Epidermal melanocyte (primary cell): ENCODE results near the gene C2orf42.
"Not testable (repeated sequence)": the region's sequence is repeated elsewhere in the genome, so short reads cannot be mapped to it uniquely, and the experiment has no call there.

Experiments
- DNase-seq: peaks from one replicate; pipeline ENCODE4 v3.0.0; 2011; ENCODE audit warnings: low spot score; ENCODE audit not compliant: insufficient read length

The C2orf42 gene

DNA sequence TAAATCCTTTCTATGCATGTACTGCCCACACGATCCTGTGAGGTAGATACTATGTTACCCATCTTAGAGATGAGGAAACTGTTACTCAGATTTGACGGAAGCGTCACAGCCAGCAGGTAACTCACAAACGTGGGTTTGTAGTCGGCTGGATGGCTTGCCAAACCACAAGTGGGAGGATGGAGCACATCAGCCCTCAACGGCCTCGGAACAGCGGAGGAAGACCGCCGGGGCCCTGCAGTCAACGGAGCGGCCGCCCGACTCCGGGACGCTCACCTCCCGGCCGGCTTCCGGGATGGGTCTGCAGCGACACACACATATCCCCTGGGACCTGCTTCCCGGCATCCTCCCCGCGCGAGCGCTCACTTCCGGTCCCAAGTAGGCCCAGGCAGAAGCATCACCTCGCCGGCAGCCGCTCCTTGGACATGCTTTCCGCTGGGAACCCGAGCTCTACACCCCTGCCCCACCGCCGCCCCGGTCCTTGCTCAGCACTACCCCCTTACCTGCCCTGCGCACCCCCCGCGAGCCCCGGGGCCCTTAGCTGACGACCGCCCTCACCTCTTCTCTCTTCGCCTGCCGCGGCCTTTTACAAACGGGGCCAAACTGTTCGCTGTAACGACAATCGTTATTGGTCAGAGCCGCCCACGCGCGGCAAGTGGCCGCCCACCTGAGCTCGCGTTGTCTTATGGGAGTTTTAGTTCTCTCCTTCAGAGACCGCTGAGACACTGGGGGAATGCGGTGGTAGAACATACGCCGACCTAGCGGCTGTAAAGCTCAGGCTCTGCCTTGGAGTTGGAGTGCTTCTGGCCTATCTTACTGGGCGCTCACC is at the start of gene C2orf42:
Gene C2orf42, minus strand, starts transcription at position 602 of the 826 bp plus-strand sequence. CDS start 9,034 bp downstream, outside the sequence.
- peak; percentile 98 for DNase-seq

DNA sequence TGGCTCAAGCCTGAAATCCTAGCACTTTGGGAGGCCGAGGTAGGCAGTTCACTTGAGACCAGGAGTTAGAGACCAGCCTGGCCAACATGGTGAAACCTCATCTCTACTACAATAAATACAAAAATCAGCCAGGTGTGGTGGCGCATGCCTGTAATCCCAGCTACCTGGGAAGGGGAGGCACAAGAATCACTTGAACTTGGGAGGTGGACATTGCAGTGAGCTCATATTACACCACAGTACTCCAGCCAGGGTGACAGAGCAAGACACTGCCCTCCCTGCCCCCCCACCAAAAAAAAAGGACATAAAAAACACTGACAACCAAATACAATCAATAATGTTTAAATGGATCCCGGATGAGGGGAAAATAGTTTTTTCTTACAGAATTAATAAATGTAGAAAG is 49.8 kb upstream of the C2orf42 start:
- no peak for DNase-seq

- DNase-seq: no peak
These were observed 43.1 kb upstream of the C2orf42 start for GRCh38 chr2:70233926-70234325.

GRCh38 chr2:70226781-70227180 is 36.0 kb upstream of the C2orf42 start:
- no peak for DNase-seq

DNA sequence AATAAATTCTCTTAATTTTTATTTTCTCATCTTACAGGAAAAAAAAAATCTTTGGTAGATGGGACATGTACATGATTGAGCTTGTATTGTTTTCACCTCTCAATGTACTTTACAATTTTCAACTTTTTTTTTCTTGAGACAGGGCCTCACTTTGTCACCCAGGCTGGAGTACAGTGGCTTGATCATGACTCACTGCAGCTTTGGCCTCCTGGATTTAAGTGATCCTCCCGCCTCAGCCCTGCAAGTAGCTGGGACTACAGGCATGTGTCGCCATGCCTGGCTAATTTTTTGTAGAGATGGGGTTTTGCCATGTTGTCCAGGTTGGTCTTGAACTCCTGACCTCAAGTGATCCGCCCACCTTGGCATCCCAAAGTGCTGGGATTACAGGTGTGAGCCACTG is 32.5 kb upstream of the C2orf42 start:
- not testable (repeated sequence) for DNase-seq

DNA sequence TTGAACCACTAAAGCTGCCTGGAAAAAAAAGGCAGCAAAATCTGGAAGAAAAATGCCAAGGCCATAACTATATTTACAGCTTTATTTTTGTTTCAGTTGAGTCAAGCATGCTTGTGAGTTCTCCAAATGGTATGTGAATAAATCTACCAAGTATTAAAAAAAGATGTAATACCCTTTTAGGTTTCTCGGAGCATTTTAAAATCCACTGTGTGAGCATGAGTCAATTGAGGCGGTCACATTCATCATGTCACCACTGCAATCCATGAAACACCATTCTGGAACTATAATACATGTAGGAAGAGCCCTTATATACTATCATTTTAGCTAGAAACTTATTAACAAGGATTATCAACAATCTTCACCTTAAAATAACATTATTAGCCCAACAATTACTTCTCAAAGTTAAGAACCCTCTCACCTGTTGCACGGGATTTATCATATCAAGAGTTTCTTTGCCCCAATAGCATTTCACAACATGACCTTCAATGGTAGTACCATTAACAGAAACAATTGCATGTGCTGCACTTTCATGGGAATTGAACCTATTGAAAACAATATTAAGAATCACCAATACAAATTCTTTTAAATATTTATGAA is 24.2 kb upstream of the C2orf42 start:
- DNase-seq: no peak

DNA sequence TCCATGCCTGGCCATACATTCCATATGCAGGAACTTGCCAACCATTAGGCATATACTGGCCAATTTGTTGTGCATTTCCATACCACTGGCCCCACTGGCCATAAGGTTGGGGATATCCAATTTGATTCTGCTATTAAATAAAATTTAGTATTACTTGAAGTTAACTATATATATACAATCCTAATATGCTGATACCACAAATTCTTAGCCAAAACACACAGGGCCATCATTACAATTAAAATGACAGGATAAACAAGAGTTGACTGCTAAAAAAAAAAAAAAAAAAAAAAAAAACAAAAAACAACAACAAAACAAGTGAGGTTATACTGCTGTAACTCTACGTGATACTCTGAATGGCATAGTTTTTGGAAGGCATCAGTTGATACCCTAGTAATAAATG is 23.5 kb upstream of the C2orf42 start:
- DNase-seq: no peak

DNA sequence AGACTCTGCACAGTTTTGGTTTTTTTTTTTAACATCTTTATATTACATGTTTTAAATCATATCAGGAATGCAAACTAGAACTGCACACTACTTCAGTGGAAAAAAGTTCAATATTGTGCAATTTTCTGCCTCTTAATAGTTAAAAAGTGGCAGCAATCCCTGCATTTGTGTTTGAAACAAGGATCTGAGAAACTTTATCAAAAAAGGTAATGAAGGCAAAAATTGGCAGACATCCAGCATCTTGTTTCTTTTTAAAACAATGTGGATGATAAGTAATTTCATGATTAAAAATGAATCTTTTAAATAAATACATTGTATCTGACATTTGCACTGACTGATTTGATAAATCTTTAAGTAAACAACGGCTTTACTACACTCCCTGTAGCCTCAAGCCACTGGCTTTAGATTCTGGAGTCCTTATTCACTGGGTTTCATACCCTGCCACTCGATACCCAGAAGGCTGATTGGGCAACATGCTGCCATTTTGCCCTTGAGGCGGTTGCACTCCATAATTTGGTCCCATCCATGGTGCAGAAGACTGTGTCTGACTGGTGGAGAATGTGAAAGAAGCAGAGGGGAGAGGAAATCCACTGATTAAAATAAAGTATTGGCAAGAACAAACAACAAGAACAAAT is 21.6 kb upstream of the C2orf42 start:
- DNase-seq: no peak

DNA sequence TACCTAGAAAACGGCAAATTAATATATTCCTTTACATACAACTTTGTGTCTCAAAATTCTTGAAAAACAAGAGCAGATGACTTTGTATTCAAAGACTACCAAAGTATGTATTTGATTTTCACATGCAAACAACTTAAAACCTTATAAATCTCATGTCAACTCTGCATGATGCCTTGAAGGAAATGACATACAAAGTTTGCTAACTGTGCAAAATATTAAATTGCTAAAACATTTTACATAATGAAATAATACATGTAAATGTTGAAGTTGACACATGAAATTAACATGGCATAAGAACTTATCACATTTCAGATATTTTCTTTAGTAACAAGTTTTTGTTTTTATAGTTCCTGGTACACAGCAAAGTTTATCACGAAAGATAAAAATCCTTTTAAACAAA is 20.8 kb upstream of the C2orf42 start:
- no peak for DNase-seq

DNA sequence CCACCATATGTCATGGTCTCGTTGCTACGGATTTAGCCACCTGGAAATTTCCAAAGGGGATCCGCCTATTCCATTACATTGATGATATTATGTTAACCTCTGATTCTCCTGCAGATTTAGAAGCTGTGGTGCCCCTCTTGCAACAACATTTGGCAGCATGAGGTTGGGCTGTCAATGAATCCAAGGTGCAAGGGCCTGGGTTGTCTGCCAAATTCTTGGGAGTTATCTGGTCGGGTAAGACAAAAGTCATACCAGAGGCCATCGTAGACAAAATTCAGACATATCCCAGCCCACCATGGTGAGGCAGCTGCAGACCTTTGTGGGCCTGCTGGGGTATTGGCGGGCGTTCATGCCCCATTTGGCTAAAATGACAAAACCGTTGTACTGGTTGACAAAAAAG is 13.6 kb upstream of the C2orf42 start:
- DNase-seq: no peak

- DNase-seq: no peak
These were observed 12.3 kb upstream of the C2orf42 start for GRCh38 chr2:70203086-70203485.

DNA sequence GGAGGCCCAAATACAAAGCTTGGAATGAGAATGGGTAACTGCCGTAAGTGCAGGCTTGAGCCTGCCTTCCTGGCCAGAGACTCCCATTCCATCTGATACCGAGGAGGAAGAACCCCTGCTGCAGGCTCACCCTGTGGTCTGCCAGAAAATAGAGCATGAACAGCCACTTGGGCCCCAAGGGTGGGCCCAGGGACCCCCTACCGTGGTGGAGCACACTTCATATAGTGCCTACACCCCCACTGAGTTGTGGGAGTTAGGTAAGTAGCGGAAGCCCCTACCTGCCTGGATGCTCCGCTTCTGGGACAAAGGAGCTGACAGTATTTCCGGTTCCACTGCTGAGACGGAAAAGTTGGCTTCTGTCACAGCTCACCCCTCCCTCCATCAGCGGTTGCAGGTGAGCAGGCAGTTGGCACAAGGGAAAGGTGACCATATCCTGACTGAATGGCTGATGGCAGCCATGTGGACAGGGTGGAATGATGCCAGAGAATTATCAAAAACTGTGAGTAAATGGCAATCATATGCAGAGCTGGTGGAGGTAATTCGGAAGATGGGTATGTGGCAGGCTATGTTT is 11.5 kb upstream of the C2orf42 start:
- DNase-seq: no peak

DNA sequence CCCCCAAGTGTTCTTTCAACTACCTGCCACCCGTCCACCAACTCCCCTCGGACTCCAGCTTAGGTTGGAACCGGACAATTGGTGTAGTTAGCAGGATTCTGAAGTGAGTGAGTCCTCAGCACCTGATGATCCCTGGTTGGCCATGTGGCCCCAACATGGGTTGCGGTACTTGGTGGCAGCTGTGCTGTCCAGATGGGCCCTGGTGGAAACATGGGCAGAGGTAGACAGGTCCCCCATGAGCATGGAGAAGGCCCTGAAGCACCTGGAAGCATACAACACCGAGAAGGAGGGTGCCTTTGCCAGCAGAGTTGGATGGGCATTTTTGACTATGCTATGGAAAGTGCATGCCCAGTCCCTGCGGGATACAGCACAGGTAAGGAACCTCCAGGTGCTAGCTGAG is 11.0 kb upstream of the C2orf42 start:
- DNase-seq: no peak

DNA sequence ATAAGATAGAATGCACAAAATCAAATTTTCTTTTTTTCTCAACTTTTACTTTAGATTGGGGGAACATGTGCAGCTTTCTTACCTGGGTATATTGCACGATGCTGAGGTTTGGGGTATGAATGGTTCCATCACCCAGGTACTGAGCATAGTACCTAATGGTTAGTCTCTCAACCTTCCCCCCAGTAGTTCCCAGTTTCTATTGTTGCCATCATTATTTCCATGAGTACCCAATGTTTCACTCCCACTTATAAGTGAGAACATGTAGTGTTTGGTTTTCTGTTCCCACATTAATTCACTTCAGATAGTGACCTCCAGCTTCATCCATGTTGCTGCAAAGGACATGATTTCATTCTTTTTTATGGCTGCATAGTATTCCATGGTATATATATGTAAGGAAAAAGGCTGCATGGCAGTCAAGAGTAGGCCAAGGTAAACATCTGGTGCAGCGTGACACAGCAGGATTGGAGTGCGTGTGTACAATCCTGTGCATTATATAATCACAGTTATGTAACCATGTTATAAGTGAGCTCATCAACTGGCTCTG is 10.5 kb upstream of the C2orf42 start:
- DNase-seq: no peak

DNA sequence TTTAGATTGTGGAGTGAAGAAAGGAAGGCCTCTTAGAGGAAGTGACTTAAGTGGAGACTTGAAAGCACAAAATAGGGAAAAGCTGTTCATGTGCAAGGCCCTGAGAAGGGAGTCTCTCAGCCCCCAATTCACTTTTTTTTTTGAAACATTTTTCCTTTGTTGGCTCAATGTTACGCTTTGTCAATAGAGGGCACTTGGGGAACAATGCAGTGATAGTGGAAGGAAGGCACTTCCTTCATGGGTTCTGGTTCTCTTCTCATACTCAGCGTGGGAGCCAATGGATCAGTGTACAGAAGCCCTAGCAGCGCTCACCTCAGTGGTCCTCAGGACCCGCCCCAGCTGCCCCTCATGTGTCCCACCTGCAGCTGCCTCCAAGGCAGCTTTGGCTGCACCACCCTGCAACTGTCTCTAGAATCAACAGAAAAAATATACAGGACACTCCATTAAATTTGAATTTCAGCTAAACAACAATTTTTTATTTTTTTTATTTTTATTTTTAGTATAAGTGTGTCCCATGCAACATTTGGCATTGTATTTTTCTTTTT is 8.6 kb upstream of the C2orf42 start:
- no peak for DNase-seq

GRCh38 chr2:70192516-70192915 is 1.7 kb upstream of the C2orf42 start:
- DNase-seq: no peak

DNA sequence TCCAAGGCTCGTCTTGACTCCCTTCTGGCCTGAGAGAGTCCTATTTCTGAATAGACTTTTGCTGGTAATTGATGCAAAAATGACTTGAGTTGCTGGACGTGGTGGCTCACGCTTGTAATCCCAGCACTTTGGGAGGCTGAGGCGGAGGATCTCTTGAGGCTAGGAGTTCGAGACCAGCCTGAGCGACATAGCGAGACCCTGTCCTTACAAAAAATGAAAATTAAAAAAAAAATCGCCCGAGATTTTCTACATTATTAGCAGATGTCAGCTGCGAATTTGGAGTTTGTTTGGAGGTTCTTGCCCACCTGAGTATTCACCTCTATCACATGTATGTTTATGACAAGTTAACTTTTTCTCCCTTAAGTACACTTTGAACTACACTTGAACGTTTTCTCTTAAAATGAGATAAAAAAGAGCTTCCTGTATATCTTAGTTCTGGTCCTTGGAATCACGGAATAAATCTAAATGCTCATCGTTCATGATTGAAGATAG is 471 bp upstream of the C2orf42 start:
- no peak for DNase-seq

DNA sequence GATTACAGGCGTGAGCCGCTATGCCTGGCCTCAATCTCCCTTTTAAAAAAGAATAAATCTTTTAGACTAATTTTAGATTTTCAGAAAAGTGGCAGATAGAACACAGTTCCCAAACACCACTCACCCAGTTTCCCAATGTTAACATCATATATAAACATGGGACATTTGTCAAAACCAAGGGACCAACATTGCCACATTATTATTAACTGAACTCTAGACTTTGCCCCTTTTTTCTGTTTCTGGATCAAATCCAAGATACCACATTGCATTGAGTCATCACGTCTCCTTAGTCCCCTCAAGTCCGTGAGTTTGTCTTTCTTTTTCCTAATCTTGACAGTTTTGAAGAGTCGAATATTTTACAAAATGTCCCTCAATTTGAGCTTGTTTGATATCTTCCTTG is 2.4 kb downstream of the C2orf42 start:
- DNase-seq: no peak

DNA sequence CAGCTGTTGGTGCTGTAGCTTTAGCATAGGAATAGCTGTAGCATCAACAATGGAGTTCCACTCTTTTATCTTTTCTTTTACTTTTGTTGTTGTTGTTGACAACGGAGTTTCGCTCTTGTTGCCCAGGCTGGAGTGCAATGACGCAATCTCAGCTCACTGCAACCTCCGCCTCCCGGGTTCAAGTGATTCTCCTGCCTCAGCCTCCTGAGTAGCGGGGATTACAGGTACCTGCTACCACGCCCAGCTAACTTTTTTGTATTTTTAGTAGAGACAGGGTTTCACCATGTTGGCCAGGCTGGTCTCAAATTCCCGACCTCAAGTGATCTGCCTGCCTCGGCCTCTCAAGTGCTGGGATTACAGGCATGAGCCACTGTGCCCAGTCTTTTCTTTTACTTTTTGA is 3.6 kb downstream of the C2orf42 start:
- DNase-seq: not testable (repeated sequence)

DNA sequence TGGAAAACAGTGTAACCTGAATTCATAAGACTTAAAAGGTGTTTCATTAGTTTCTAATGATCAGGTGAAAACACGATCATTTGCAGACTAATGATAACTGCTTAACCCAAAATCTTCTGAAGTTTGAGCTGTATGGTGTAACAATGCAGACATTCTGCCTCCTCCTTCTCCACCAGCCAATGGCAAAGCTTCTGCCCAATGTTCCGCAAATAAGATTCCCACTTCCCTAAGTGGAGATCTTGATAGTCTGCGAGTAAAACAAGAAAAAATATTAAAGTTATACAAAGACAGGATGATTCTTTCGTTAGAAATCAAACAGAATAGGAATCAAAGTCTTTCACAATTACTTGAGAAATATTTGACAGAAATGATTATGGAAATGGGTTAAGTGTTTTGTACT is 8.1 kb downstream of the C2orf42 start:
- DNase-seq: no peak

DNA sequence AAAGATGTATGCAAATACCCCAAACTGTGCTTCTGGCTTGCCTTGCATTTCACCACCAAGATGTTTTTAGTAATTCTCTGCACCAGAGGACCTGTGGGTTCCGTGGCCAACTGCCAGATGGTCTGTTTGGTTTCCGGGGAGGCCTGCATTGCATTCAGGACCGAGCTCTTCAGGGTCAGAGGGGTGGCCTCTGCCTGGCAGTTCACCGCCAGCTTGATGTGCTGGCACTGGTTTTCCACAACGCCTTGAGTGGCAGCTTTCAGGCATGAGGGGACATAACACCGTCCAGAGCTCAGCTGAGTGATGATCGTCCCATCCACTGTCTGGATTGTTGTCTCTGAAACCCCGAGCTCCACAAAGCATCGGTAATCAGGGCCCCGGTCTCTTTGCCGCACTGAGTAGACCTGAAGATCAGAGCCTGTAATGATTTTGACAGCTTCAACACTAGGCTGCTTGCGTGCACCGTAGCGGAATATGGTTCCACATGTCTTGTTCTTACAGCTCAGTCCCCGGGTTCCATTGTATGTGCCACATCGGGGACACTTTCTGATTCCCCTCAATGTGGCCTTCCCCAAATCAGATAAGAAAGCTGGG is 9.4 kb downstream of the C2orf42 start:
- no peak for DNase-seq
